GM23248 (cell line): ENCODE measurements around the gene NIPBL. TPM values are rescaled to one million over a fixed set of nuclear protein-coding genes. Genes with fewer than 3 reads are reported as not detected.
"Not testable (repeated sequence)": the region's sequence is repeated elsewhere in the genome, so short reads cannot be mapped to it uniquely, and the experiment has no call there.

Experiments used
- DNase-seq: peaks from one replicate; pipeline ENCODE4 v3.0.0-alpha.2; 2015
- H2AFZ ChIP-seq: fragments of 200-600 bp; sonication (generic); 2 replicates; pipeline ENCODE4 v1.6.1; 2016; ENCODE audit warnings: antibody characterized with exemption
- H3F3A ChIP-seq: fragments of 200-600 bp; sonication (generic); 2 replicates; pipeline ENCODE4 v1.6.1; 2016; ENCODE audit warnings: mild to moderate bottlenecking, antibody characterized with exemption, mixed run types; ENCODE audit not compliant: insufficient read depth
- H3K27ac ChIP-seq: fragments of 200-600 bp; sonication (generic); 2 replicates; pipeline ENCODE4 v1.5.1; 2016; ENCODE audit warnings: mild to moderate bottlenecking
- H3K27me3 ChIP-seq: fragments of 200-600 bp; sonication (generic); replicated peaks from 2 replicates; pipeline ENCODE4 v1.6.1; 2016; ENCODE audit warnings: mild to moderate bottlenecking; ENCODE audit not compliant: insufficient read depth
- H3K36me3 ChIP-seq: fragments of 200-600 bp; sonication (generic); 2 replicates; pipeline ENCODE4 v1.6.1; 2016; ENCODE audit warnings: low read depth, mild to moderate bottlenecking
- H3K4me1 ChIP-seq: fragments of 200-600 bp; sonication (generic); 2 replicates; pipeline ENCODE4 v1.6.1; 2016; ENCODE audit warnings: mild to moderate bottlenecking; ENCODE audit not compliant: insufficient read depth
- H3K4me2 ChIP-seq: fragments of 200-600 bp; sonication (generic); one replicate; pipeline ENCODE4 v1.6.1; 2016; ENCODE audit warnings: mild to moderate bottlenecking; ENCODE audit not compliant: unreplicated experiment
- H3K4me3 ChIP-seq: fragments of 200-600 bp; sonication (generic); 2 replicates; pipeline ENCODE4 v1.5.1; 2016; ENCODE audit warnings: mild to moderate bottlenecking
- H3K79me2 ChIP-seq: fragments of 200-600 bp; sonication (generic); 2 replicates; pipeline ENCODE4 v1.6.1; 2016; ENCODE audit warnings: mild to moderate bottlenecking; ENCODE audit not compliant: insufficient read depth
- H3K9ac ChIP-seq: fragments of 200-600 bp; sonication (generic); 2 replicates; pipeline ENCODE4 v1.6.1; 2016; ENCODE audit warnings: mild to moderate bottlenecking
- H3K9me2 ChIP-seq: fragments of 200-600 bp; sonication (generic); 2 replicates; pipeline ENCODE4 v1.6.1; 2016; ENCODE audit warnings: mixed run types, mild to moderate bottlenecking, moderate library complexity; ENCODE audit not compliant: insufficient read depth
- H3K9me3 ChIP-seq: fragments of 200-600 bp; sonication (generic); one replicate; pipeline ENCODE4 v1.6.1; 2017; ENCODE audit warnings: low read depth
- H4K20me1 ChIP-seq: fragments of 200-600 bp; sonication (generic); 2 replicates; pipeline ENCODE4 v1.6.0; 2016; ENCODE audit not compliant: insufficient read depth
- EZH2 ChIP-seq: fragments of 200-600 bp; sonication (generic); IDR thresholded peaks from 2 replicates; pipeline ENCODE4 v1.6.1; 2018; ENCODE audit warnings: antibody characterized with exemption, mild to moderate bottlenecking; ENCODE audit not compliant: insufficient read depth, poor library complexity, severe bottlenecking
- EZH2phosphoT487 ChIP-seq: fragments of 200-600 bp; sonication (generic); IDR thresholded peaks from 2 replicates; pipeline ENCODE4 v1.6.1; 2018; ENCODE audit warnings: antibody characterized with exemption, moderate library complexity, mild to moderate bottlenecking, low read depth; ENCODE audit not compliant: insufficient read depth
- WGBS, 2 experiments: methylation state at CpG; one replicate each; pipeline ENCODE4 v1.1.6; 2015 to 2017; ENCODE audit warnings: low lambda C conversion rate in 2 of 2, low coverage in 1 of 2; ENCODE audit errors: missing lambda C conversion rate in 2 of 2; 5-methylcytosine and 5-hydroxymethylcytosine counted together
- in situ Hi-C: fragments of 300-500 bp; cut with MboI; formaldehyde crosslinking; loops from 2 replicates; pipeline ENCODE4 v1.15.0; 2020
- polyA plus RNA-seq: library from polyadenylated mRNA; unstranded; fragments of >200 nt; fragmentation: Nextera tagmentation; extraction: Ambion mirVana; gene quantifications from 2 replicates; pipeline ENCODE4 v1.2.1, GENCODE V29; 2016
- total RNA-seq: library from RNA; depleted of rRNA; stranded (reverse); fragments of >200 nt; shearing (Covaris generic); gene quantifications from 2 replicates; pipeline ENCODE4 v1.2.3, GENCODE V29; 2014

NIPBL gene
- total and polyA plus RNA-seq, 2 experiments from 2014 or later, result 12.5 to 15.7 TPM

DNA sequence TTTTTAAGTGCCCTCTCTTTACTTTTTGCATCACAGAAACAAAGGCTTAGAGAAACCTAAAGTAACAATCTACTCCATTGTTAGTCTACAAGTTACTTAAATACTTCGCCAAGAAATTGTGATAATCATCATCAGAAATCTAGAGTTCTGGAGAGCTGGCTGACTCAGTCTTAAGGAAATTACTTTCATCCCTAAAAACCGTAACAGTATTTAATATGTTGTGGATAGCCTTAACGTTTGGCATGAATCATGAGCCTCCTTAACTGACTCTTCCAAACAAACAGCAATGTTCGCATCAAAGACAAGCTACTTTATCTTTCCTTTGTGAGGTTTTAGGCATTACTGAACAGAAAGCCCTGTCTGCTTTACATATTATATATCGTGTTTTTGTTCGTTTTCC lies 128.7 kb downstream of the NIPBL start:
- Histone ChIP-seq H3K9me3 (no peaks in the 10 kb centered on the region), H3F3A (peaks cover 25% of the 10 kb centered on the region), H3K4me1 (peaks cover 14% of the 10 kb centered on the region), H3K27me3 (no peaks in the 10 kb centered on the region), H2AFZ (no peak overlapping the region), H3K36me3 (peaks cover 66% of the 10 kb centered on the region), H3K79me2 (no peaks in the 10 kb centered on the region), H3K9ac (peak overlapping the region; percentile 35), H3K9me2 (no peaks in the 10 kb centered on the region), H4K20me1 (no peaks in the 10 kb centered on the region), H3K4me2 (peak overlapping the region; percentile 64), H3K27ac (peak overlapping the region; percentile 56), H3K4me3 (peak overlapping the region; percentile 34)
- TF ChIP-seq EZH2 (no peak), EZH2phosphoT487 (no peak)
- DNase-seq, result peak; percentile 80
- in situ Hi-C loops, result loop anchor here (10.0 kb wide), 1 partner anchor 270 kb away; no protein-coding TSS in a partner anchor
- 19 to 22% methylated on average over 6 of the region's 6 CpGs for WGBS, 2 experiments

- Histone ChIP-seq H3K9me3 (no peaks in the 10 kb centered on the region), H3K27ac (peak overlapping the region; percentile 56), H3K4me2 (peak overlapping the region; percentile 64), H3K79me2 (no peaks in the 10 kb centered on the region), H3K9ac (peak overlapping the region; percentile 35; the same call in 1 of the 2 replicates), H3K9me2 (no peaks in the 10 kb centered on the region), H3K4me1 (peaks cover 14% of the 10 kb centered on the region), H3K36me3 (peaks cover 66% of the 10 kb centered on the region), H3K27me3 (no peaks in the 10 kb centered on the region), H2AFZ (no peak overlapping the region), H3K4me3 (peak overlapping the region; percentile 34; the same call in 1 of the 2 replicates), H3F3A (peaks cover 25% of the 10 kb centered on the region), H4K20me1 (no peaks in the 10 kb centered on the region)
- WGBS, 2 experiments, result 43 to 44% methylated on average over 5 of the region's 5 CpGs
- peak; percentile 58 for DNase-seq
- no peak for TF ChIP-seq EZH2
- no peak for TF ChIP-seq EZH2phosphoT487
- in situ Hi-C loops, result loop anchor here (10.0 kb wide), 1 partner anchor 271 kb away; no protein-coding TSS in a partner anchor
These were observed 129.5 kb downstream of the NIPBL start for GRCh38 chr5:37005946-37006540.

DNA sequence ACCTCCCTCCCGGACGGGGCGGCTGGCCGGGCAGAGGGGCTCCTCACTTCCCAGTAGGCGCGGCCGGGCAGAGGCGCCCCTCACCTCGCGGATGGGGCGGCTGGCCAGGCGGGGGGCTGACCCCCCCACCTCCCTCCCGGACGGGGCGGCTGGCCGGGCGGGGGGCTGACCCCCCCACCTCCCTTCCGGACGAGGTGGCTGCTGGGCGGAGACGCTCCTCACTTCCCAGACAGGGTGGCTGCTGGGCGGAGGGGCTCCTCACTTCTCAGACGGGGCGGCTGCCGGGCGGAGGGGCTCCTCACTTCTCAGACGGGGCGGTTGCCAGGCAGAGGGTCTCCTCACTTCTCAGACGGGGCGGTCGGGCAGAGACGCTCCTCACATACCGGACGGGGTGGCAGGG lies 136.6 kb downstream of the NIPBL start:
- H3K9me3 ChIP-seq, H4K20me1 ChIP-seq, H2AFZ ChIP-seq, H3K9me2 ChIP-seq, H3K27ac ChIP-seq, DNase-seq, H3K9ac ChIP-seq, H3K4me2 ChIP-seq, H3K4me3 ChIP-seq, H3K79me2 ChIP-seq, H3K27me3 ChIP-seq, in situ Hi-C loops: not testable (repeated sequence)
- 96% methylated on average over 30 of the region's 34 CpGs; no CpG with 5 or more reads in 1 of the 2 experiments for WGBS, 2 experiments
- H3K4me1 ChIP-seq, result peaks cover 18% of the 10 kb centered on the region
- peaks cover 42% of the 10 kb centered on the region for H3K36me3 ChIP-seq
- H3F3A ChIP-seq, result peaks cover 27% of the 10 kb centered on the region

DNA sequence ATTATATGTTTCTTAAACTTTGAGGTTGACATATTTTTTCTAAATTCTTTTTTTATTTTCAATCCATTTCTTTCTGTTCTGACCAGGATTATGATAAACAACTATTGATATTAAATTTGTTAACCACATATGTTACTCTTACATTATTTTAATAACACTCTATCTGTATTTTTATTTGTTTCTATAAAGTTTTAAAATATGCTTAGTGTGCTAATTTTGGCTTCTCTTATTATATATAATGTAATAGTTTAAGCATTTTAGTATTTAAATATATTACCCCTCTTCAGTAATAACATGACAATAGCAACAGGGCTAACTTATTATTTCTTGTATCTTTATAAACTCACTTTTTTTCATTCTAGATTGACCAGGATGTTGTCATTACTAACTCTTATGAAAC lies 137.8 kb downstream of the NIPBL start:
- Histone ChIP-seq H3K4me3 (no peak overlapping the region), H3K9me2 (no peaks in the 10 kb centered on the region), H3K9me3 (no peaks in the 10 kb centered on the region), H3K27ac (no peak overlapping the region), H3K9ac (no peak overlapping the region), H4K20me1 (no peaks in the 10 kb centered on the region), H3K36me3 (peaks cover 35% of the 10 kb centered on the region), H2AFZ (no peak overlapping the region), H3K4me1 (peaks cover 18% of the 10 kb centered on the region), H3K27me3 (no peaks in the 10 kb centered on the region), H3K79me2 (no peaks in the 10 kb centered on the region), H3F3A (peaks cover 27% of the 10 kb centered on the region), H3K4me2 (no peak overlapping the region)
- in situ Hi-C loops, result no loop called here
- DNase-seq, result no peak
- TF ChIP-seq EZH2phosphoT487 (no peak), EZH2 (no peak)
